Measurements from ENCODE around the gene TGFBR2.

DNA sequence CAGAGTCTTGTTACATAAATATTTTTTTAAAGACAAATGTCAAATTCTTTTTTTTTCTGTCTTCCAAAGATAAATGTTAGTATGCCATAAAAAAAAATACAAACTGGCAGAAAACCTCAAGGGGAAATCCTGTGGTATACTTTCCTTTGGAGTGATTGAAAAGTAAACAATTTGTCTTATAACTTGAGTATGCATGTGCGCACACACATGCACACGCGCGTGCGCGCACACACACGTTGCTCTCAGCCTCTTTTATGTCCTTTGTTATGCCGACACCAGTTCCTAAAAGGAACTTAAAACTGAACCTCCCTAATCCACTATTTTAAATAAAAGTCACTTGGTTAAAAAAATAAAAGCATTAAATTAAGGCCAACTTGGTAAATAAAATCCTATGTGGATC lies 58.1 kb downstream of the TGFBR2 start:
- no peak for TF ChIP-seq EZH2phosphoT487 (IDR thresholded peaks at IDR 0.05; ENCODE audit: unreplicated experiment)
- TF ChIP-seq EZH2 (IDR thresholded peaks at IDR 0.05; ENCODE audit: low read depth, unreplicated experiment): no peak
- no peak for TF ChIP-seq CTCF (conservative IDR thresholded peaks at IDR 0.05; ENCODE audit: low read depth in 2 of 2)
- no peak for TF ChIP-seq POLR2AphosphoS5 (IDR thresholded peaks at IDR 0.05; ENCODE audit: low read depth)
- TF ChIP-seq, protein P1, sequence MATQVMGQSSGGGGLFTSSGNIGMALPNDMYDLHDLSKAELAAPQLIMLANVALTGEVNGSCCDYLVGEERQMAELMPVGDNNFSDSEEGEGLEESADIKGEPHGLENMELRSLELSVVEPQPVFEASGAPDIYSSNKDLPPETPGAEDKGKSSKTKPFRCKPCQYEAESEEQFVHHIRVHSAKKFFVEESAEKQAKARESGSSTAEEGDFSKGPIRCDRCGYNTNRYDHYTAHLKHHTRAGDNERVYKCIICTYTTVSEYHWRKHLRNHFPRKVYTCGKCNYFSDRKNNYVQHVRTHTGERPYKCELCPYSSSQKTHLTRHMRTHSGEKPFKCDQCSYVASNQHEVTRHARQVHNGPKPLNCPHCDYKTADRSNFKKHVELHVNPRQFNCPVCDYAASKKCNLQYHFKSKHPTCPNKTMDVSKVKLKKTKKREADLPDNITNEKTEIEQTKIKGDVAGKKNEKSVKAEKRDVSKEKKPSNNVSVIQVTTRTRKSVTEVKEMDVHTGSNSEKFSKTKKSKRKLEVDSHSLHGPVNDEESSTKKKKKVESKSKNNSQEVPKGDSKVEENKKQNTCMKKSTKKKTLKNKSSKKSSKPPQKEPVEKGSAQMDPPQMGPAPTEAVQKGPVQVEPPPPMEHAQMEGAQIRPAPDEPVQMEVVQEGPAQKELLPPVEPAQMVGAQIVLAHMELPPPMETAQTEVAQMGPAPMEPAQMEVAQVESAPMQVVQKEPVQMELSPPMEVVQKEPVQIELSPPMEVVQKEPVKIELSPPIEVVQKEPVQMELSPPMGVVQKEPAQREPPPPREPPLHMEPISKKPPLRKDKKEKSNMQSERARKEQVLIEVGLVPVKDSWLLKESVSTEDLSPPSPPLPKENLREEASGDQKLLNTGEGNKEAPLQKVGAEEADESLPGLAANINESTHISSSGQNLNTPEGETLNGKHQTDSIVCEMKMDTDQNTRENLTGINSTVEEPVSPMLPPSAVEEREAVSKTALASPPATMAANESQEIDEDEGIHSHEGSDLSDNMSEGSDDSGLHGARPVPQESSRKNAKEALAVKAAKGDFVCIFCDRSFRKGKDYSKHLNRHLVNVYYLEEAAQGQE (IDR thresholded peaks at IDR 0.05; ENCODE audit: unreplicated experiment): no peak
- no peak for TF ChIP-seq NANOG (IDR thresholded peaks at IDR 0.05; ENCODE audit: borderline replicate concordance)
- no peak for TF ChIP-seq CREB1 (CRISPR knock-in tag; IDR thresholded peaks at IDR 0.05; ENCODE audit: low read depth)
- TF ChIP-seq STAT1 (IDR thresholded peaks at IDR 0.05; ENCODE audit: unreplicated experiment): no peak
- no peak for TF ChIP-seq JUNB (IDR thresholded peaks at IDR 0.05; ENCODE audit: unreplicated experiment)
- TF ChIP-seq ETS1 (IDR thresholded peaks at IDR 0.05): no peak
- TF ChIP-seq ZNF331 (CRISPR knock-in tag; IDR thresholded peaks at IDR 0.05; ENCODE audit: low read depth): no peak

All from GM23338 (cell line).